Activated naive CD8-positive, alpha-beta T cell (primary cell): ENCODE measurements around the gene OR2L3.
"Not testable (repeated sequence)": the region's sequence is repeated elsewhere in the genome, so short reads cannot be mapped to it uniquely, and the experiment has no call there.

Source experiments
- H3K27ac Mint-ChIP-seq: one replicate; pipeline ENCODE4 v1.8.0; 2021; ENCODE audit warnings: mixed read lengths
- H3K27me3 Mint-ChIP-seq: one replicate; pipeline ENCODE4 v1.8.0; 2021; ENCODE audit warnings: mixed read lengths
- H3K36me3 Mint-ChIP-seq: one replicate; pipeline ENCODE4 v1.8.0; 2021; ENCODE audit warnings: mixed read lengths
- H3K4me1 Mint-ChIP-seq: one replicate; pipeline ENCODE4 v1.8.0; 2021; ENCODE audit warnings: low read depth, mixed read lengths
- H3K4me3 Mint-ChIP-seq: one replicate; pipeline ENCODE4 v1.8.0; 2021; ENCODE audit warnings: mild to moderate bottlenecking, mixed read lengths
- H3K9me3 Mint-ChIP-seq: one replicate; pipeline ENCODE4 v1.8.0; 2021; ENCODE audit warnings: low read depth, mixed read lengths

The OR2L3 gene

DNA sequence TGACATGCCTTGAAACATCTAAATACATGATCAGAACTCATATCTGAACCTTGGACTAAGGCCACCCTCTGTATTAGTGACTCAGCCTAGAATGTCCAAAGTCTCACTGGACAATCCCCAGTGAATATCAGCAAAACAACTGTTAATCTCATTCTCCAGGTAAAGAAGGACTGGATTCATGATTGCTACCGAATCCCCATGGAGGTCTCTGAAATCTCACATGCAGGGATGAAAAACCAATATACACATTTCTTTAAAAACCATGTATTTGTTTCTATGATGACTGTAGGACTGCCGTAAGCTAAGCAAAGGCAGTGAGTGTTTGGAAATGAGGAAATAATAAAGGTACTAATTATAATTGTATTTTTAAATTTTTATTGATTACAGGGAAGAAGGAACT, at the start of gene OR2L3:
OR2L3 (plus strand) TSS at position 301 of the 400 bp plus-strand sequence. CDS start 13,846 bp downstream, outside the sequence.
- Mint-ChIP-seq H3K4me1 (no peaks in the 10 kb centered on the region), H3K27ac (no peak within 1 kb of the TSS), H3K4me3 (no peak within 1 kb of the TSS), H3K36me3 (no peaks in the 10 kb centered on the region), H3K27me3 (no peaks in the 10 kb centered on the region), H3K9me3 (peaks cover 19% of the 10 kb centered on the region)

DNA sequence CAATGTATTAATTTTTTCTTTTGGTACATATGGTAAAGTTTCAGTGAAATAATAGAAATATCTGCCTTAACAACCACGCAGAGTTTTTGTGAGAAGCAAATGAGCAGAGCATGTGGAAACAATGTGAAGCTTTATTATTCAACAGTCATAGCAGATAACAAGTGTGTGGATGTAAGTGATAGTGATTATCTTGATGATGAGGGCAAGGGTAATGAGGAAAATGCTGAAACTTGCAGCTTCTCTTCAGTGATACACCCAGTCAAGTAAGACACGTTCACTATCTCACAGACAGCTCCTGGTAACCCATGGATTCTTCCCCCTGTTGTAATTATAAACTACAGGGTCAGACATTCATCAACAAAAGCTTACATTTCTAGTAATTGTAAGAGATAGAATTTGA, 47.8 kb upstream of the OR2L3 start:
- Mint-ChIP-seq H3K4me1 (no peaks in the 10 kb centered on the region), H3K36me3 (peaks cover 2% of the 10 kb centered on the region), H3K9me3 (no peaks in the 10 kb centered on the region), H3K27ac (no peak overlapping the region), H3K4me3 (no peak overlapping the region), H3K27me3 (no peaks in the 10 kb centered on the region)

DNA sequence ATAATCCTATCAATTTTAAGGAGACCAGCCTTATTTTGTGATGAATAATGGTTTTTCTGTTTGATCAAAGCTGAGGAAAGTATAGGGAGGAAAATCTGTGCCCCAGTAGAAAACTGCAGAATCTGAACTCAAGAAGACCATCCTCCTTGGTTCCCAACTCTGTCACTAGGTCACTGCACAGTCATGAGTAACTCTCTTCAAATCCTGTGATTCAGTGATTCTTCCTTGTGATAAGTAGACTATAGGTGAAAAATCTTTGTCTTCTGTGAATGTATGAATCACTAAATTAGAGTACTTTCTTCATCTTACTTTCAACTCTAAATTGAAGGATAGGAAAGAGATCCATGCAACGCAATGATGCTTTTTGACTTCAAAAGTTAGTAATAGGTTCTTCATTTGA, 46.5 kb upstream of the OR2L3 start:
- no peaks in the 10 kb centered on the region for H3K27me3 Mint-ChIP-seq
- H3K36me3 Mint-ChIP-seq = peaks cover 2% of the 10 kb centered on the region
- no peaks in the 10 kb centered on the region for H3K9me3 Mint-ChIP-seq
- no peaks in the 10 kb centered on the region for H3K4me1 Mint-ChIP-seq
- no peak overlapping the region for H3K4me3 Mint-ChIP-seq
- H3K27ac Mint-ChIP-seq = no peak overlapping the region

DNA sequence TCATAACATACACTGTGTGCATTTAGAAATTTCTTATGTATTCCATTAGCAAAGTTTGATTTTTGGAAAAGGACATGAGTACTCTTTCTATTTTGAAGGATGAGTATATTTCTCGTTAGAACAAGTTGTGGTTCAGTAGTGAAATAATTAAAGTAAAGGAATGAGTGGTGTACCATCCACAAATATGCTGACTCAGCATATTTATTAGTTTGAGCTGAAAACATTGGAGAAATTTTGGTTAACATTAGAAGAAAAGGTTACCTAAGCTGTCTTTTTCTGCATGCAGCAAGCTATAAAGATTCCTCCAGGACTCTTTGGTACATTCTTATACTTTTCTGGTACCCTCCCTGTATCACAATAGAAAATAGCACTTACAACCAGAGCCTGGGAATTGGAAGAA, 38.9 kb upstream of the OR2L3 start:
- no peak overlapping the region for H3K27ac Mint-ChIP-seq
- peaks cover 14% of the 10 kb centered on the region for H3K9me3 Mint-ChIP-seq
- H3K4me1 Mint-ChIP-seq = no peaks in the 10 kb centered on the region
- no peaks in the 10 kb centered on the region for H3K27me3 Mint-ChIP-seq
- H3K4me3 Mint-ChIP-seq = no peak overlapping the region
- H3K36me3 Mint-ChIP-seq = peaks cover 5% of the 10 kb centered on the region

DNA sequence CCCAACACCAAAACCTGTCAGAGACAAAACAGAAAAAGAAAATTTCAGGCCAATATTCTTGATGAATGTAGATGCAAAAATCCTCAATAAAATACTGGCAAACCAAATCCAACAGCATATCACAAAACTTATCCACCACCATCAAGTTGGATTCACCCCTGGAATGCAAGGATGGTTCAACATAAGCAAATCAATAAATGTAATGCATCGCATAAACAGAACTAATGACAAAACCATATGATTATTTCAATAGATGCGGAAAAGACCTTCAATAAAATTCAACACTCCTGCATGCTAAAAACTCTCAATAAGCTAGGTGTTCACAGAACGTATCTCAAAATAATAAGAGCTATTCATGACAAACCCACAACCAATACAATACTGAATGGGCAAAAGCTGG, 37.0 kb upstream of the OR2L3 start:
- Mint-ChIP-seq H3K4me3 (no peak overlapping the region), H3K36me3 (peaks cover 5% of the 10 kb centered on the region), H3K27me3 (no peaks in the 10 kb centered on the region), H3K9me3 (peaks cover 14% of the 10 kb centered on the region), H3K27ac (no peak overlapping the region), H3K4me1 (no peaks in the 10 kb centered on the region)

DNA sequence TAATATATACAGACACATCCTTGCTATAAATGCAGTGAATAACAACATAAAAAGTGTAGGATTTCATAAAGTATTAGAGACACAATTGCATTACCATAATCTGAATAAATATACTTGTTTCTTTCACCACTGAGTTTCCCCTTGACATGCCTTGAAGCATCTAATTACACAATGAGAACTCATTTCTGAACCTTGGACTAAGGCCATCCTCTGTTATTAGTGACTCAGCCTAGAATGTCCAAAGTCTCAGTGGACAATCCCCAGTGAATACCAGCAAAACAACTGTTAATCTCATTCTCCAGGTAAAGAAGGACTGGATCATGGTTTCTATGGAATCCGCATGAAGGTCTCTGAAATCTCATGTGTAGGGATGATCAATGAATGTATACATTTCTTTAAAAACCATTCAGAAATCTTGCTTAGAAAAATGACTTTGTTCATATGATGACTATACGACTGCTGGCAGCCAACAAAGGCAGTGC, 33.4 kb upstream of the OR2L3 start, which contains the start of gene OR2L5:
OR2L5 (plus strand) TSS at position 432 of the 482 bp plus-strand sequence. CDS start 8,288 bp downstream, outside the sequence.
- H3K36me3 Mint-ChIP-seq = peaks cover 5% of the 10 kb centered on the region

DNA sequence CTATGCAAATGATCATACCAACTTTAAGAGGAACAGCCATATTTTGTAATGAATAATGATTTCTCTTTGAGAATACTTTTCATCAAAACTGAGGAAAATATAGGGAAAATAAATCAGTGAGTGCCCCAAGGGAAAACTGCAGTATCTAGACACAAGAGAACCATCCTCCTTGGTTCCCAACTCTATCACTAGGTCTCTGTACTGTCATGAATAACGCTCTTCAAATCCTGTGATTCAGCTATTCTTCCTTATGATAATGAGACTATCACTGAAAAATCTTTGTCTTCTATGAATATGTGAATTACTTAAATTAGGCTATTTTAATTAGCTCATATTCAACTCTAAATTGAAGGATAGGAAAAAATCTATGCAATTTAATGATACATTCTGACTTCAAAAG, 30.8 kb upstream of the OR2L3 start:
- no peak overlapping the region for H3K27ac Mint-ChIP-seq
- H3K36me3 Mint-ChIP-seq = no peaks in the 10 kb centered on the region
- H3K27me3 Mint-ChIP-seq = no peaks in the 10 kb centered on the region
- H3K9me3 Mint-ChIP-seq = peaks cover 9% of the 10 kb centered on the region
- no peak overlapping the region for H3K4me3 Mint-ChIP-seq
- no peaks in the 10 kb centered on the region for H3K4me1 Mint-ChIP-seq

More for the DNA sequence above, 33.4 kb upstream of the OR2L3 start, which contains the start of gene OR2L5:
- no peaks in the 10 kb centered on the region for H3K27me3 Mint-ChIP-seq
- no peak within 1 kb of the TSS for H3K27ac Mint-ChIP-seq
- H3K9me3 Mint-ChIP-seq = peaks cover 11% of the 10 kb centered on the region
- H3K4me1 Mint-ChIP-seq = no peaks in the 10 kb centered on the region
- no peak within 1 kb of the TSS for H3K4me3 Mint-ChIP-seq

- no peaks in the 10 kb centered on the region for H3K27me3 Mint-ChIP-seq
- H3K36me3 Mint-ChIP-seq = no peaks in the 10 kb centered on the region
- no peak within 1 kb of the TSS for H3K4me3 Mint-ChIP-seq
- peaks cover 9% of the 10 kb centered on the region for H3K9me3 Mint-ChIP-seq
- H3K27ac Mint-ChIP-seq = no peak within 1 kb of the TSS
- no peaks in the 10 kb centered on the region for H3K4me1 Mint-ChIP-seq
Observed at GRCh38 chr1:248029770-248030169, 16.9 kb upstream of the OR2L3 start, which contains the start of gene OR2L2. OR2L2 (plus strand) TSS chr1:248030070; CDS start chr1:248038268, 8,198 bp downstream.

GRCh38 chr1:248045209-248045608, 1.4 kb upstream of the OR2L3 start:
- Mint-ChIP-seq H3K27me3 (no peaks in the 10 kb centered on the region), H3K4me3 (no peak overlapping the region), H3K36me3 (no peaks in the 10 kb centered on the region), H3K9me3 (peaks cover 13% of the 10 kb centered on the region), H3K4me1 (no peaks in the 10 kb centered on the region), H3K27ac (no peak overlapping the region)

DNA sequence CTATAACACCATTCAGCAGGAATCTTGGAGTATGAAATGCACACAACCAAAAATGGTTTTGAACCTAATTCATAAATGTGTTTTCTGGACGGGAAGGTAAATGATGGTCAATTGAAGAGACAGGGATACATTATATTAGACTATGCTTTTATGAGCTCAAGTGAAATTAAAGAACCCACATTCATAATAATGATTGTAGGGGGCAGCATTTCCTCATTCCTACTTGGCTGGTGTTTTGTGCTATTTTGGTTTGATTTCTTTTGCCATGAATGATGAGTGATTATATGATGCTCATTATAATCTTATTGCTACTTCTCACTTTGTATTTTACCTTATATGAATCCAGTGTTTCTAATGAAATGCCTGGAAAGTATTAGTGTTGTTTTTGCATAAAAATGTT, 372 bp downstream of the OR2L3 start:
- Mint-ChIP-seq H3K4me3 (no peak overlapping the region), H3K27me3 (no peaks in the 10 kb centered on the region), H3K36me3 (no peaks in the 10 kb centered on the region), H3K4me1 (no peaks in the 10 kb centered on the region), H3K27ac (no peak overlapping the region), H3K9me3 (peaks cover 19% of the 10 kb centered on the region)

GRCh38 chr1:248054671-248055070, 8.0 kb downstream of the OR2L3 start:
- Mint-ChIP-seq H3K4me1 (no peaks in the 10 kb centered on the region), H3K27me3 (no peaks in the 10 kb centered on the region), H3K9me3 (peaks cover 14% of the 10 kb centered on the region), H3K4me3 (no peak overlapping the region), H3K36me3 (no peaks in the 10 kb centered on the region), H3K27ac (no peak overlapping the region)

DNA sequence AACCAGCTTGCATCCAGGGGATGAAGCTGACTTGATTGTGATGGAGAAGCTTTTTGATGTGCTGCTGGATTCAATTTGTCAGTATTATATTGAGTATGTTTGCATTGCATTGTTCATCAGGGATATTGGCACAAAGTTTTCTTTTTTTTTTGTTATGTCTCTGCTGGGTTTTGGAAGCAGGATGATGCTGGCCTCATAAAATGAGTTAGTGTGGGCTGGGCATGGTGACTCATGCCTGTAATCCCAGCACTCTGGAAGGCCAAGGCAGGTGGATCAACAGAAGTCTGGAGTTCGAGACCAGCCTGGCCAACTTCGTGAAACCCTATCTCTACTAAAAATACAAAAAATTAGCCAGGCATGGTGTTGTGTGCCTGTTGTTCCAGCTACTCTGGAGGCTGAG, 8.6 kb downstream of the OR2L3 start:
- peaks cover 14% of the 10 kb centered on the region for H3K9me3 Mint-ChIP-seq

DNA sequence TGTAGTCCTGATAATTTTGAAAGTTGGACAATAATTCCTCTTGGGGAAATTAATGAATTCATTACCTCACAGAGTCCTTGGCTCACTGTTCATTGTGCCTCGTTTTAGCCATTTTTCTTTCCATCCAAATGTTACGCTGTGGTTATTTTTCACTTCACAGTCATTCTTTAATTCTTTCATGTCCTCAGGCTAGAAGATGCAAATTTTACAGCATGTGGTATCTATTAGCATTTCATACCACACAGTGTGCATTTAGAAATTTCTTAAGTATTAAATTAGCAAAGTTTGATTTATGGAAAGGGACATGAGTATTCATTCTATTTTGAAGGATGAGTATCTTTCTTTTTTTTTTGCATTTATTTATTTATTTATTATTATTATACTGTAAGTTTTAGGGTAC, 18.4 kb downstream of the OR2L3 start:
- Mint-ChIP-seq H3K36me3 (no peaks in the 10 kb centered on the region), H3K4me1 (no peaks in the 10 kb centered on the region), H3K27ac (no peak overlapping the region), H3K4me3 (no peak overlapping the region), H3K27me3 (no peaks in the 10 kb centered on the region), H3K9me3 (no peaks in the 10 kb centered on the region)

More for the DNA sequence above, 8.6 kb downstream of the OR2L3 start:
- H3K4me3 Mint-ChIP-seq = no peak overlapping the region
- H3K4me1 Mint-ChIP-seq = no peaks in the 10 kb centered on the region
- H3K27me3 Mint-ChIP-seq = no peaks in the 10 kb centered on the region
- no peaks in the 10 kb centered on the region for H3K36me3 Mint-ChIP-seq
- no peak overlapping the region for H3K27ac Mint-ChIP-seq

- H3K27me3 Mint-ChIP-seq = no peaks in the 10 kb centered on the region
- H3K27ac Mint-ChIP-seq = no peak overlapping the region
- peaks cover 4% of the 10 kb centered on the region for H3K9me3 Mint-ChIP-seq
- H3K4me1 Mint-ChIP-seq = no peaks in the 10 kb centered on the region
- no peaks in the 10 kb centered on the region for H3K36me3 Mint-ChIP-seq
- no peak overlapping the region for H3K4me3 Mint-ChIP-seq
Observed at GRCh38 chr1:248065604-248066003, 19.0 kb downstream of the OR2L3 start.

DNA sequence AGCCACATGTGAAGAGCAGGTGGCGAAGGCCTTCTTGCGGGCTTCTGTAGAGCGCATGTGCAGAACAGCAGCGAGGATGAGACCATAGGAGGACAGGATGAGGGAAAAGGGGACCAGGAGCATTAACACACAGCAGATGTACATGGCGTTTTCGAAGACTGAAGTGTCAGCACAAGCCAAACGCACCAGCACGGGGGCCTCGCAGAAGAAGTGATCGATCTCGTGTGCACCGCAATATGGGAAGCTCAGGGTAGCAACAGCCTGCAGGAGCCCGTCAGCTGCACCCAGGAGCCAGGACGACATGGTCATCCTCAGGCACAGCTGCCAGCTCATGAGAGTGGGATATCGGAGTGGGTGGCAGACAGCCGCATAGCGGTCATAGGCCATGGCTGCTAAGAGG, 37.2 kb downstream of the OR2L3 start:
- not testable (repeated sequence) for H3K27ac Mint-ChIP-seq, H3K9me3 Mint-ChIP-seq, H3K4me3 Mint-ChIP-seq, H3K36me3 Mint-ChIP-seq, H3K4me1 Mint-ChIP-seq, H3K27me3 Mint-ChIP-seq

DNA sequence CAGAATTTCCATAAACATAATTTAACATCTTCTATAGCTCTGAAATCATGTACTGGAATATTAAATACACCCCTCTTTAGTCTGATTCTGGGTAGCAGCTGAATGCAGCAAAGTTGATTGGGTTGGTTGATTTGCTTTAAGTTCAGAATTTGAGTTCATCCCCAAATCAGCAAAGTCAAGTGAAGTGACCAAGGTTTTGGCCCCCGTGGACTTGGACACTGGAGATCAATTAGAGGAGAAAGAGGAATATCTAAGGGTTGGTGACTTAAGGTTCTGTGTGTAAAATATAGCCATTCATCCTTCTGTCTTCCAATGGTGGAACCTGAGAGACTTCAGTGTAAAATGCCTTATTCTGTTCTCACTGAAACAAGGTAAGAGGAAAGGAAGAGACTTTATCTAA, 48.2 kb downstream of the OR2L3 start, which contains the start of gene OR2L13:
OR2L13 (plus strand) TSS at position 301 of the 400 bp plus-strand sequence. CDS start 4,192 bp downstream, outside the sequence.
- H3K9me3 Mint-ChIP-seq = no peaks in the 10 kb centered on the region
- H3K27me3 Mint-ChIP-seq = peaks cover 1% of the 10 kb centered on the region
- no peak within 1 kb of the TSS for H3K27ac Mint-ChIP-seq
- no peak within 1 kb of the TSS for H3K4me3 Mint-ChIP-seq
- no peaks in the 10 kb centered on the region for H3K36me3 Mint-ChIP-seq
- no peaks in the 10 kb centered on the region for H3K4me1 Mint-ChIP-seq
